K562 (cell line): ENCODE data around the gene C1orf116.

ENCODE experiments used
- CTBP1 ChIP-seq: fragments of 450-650 bp; IDR thresholded peaks from 2 replicates; pipeline ENCODE4 v1.6.1; 2016; ENCODE audit warnings: borderline replicate concordance
- CTCF ChIP-seq, 3 experiments: IDR thresholded peaks in 2 of 3; conservative IDR thresholded peaks in 1 of 3; 2 replicates each; pipeline ENCODE4 v1.5.1; 2011 to 2012; ENCODE audit warnings: low read length in 3 of 3, mild to moderate bottlenecking in 3 of 3, control low read depth in 2 of 3, improper control_type of control experiment in 1 of 3, inconsistent platforms in 1 of 3, low read depth in 1 of 3, mixed read lengths in 1 of 3, moderate library complexity in 1 of 3; ENCODE audit not compliant: insufficient read depth in 2 of 3
- ELK1 ChIP-seq: sonication (generic); formaldehyde crosslinking; IDR thresholded peaks from 2 replicates; pipeline ENCODE4 v1.8.1; 2022; ENCODE audit warnings: missing genetic modification reagents
- EP300 ChIP-seq: IDR thresholded peaks from 2 replicates; pipeline ENCODE4 v1.6.1; 2012; ENCODE audit warnings: low read length, improper control_type of control experiment
- ESRRA ChIP-seq: fragments of 450-650 bp; IDR thresholded peaks from 2 replicates; pipeline ENCODE4 v1.6.1; 2014; ENCODE audit warnings: low read depth, mild to moderate bottlenecking, moderate library complexity, borderline replicate concordance
- FOXA1 ChIP-seq: fragments of 450-650 bp; IDR thresholded peaks from 2 replicates; pipeline ENCODE4 v1.6.1; 2016; ENCODE audit warnings: mild to moderate bottlenecking, borderline replicate concordance
- FOXK1 ChIP-seq: sonication (generic); formaldehyde crosslinking; IDR thresholded peaks from 2 replicates; pipeline ENCODE4 v1.8.0; 2022; ENCODE audit warnings: missing genetic modification reagents, mild to moderate bottlenecking, borderline replicate concordance
- MAX ChIP-seq: sonication (generic); formaldehyde crosslinking; IDR thresholded peaks from 2 replicates; pipeline ENCODE4 v1.9.0; 2022; ENCODE audit warnings: mild to moderate bottlenecking, missing genetic modification reagents
- SIX5 ChIP-seq, 2 experiments: IDR thresholded peaks; 2 replicates each; pipeline ENCODE4 v1.6.1; 2011; ENCODE audit warnings: low read length in 2 of 2, borderline replicate concordance in 1 of 2, low read depth in 1 of 2, mild to moderate bottlenecking in 1 of 2, moderate library complexity in 1 of 2; ENCODE audit not compliant: insufficient read depth in 1 of 2
- SP1 ChIP-seq: sonication (generic); formaldehyde crosslinking; IDR thresholded peaks from 2 replicates; pipeline ENCODE4 v1.8.1; 2022; ENCODE audit warnings: mild to moderate bottlenecking, missing genetic modification reagents
- SUPT5H ChIP-seq: fragments of 450-650 bp; IDR thresholded peaks from 2 replicates; pipeline ENCODE4 v1.6.1; 2016
- TCF15 ChIP-seq: fragments of 250-450 bp; sonication (Bioruptor Pico); IDR thresholded peaks from 2 replicates; pipeline ENCODE4 v1.8.0; 2022; ENCODE audit warnings: moderate library complexity, mild to moderate bottlenecking, inconsistent platforms
- ZNF24 ChIP-seq: fragments of 450-650 bp; IDR thresholded peaks from 2 replicates; pipeline ENCODE4 v1.6.1; 2016

- TF ChIP-seq FOXA1: no peak
- TF ChIP-seq FOXK1 (CRISPR knock-in tag): no peak
- no peak for TF ChIP-seq ELK1
- no peak for TF ChIP-seq TCF15 (CRISPR knock-in tag)
- TF ChIP-seq CTCF (IDR thresholded peaks at IDR 0.05 in 2 of 3, conservative IDR thresholded peaks at IDR 0.05 in 1 of 3; ENCODE audit: insufficient read depth in 2 of 3, low read depth in 1 of 3, low read length in 3 of 3): no peak
- no peak for TF ChIP-seq SUPT5H
- no peak for TF ChIP-seq SP1 (CRISPR knock-in tag)
- TF ChIP-seq MAX: no peak
- TF ChIP-seq ESRRA: no peak
- no peak for TF ChIP-seq EP300
- TF ChIP-seq ZNF24: no peak
- TF ChIP-seq CTBP1: no peak
- TF ChIP-seq SIX5 (IDR thresholded peaks at IDR 0.05; ENCODE audit: borderline replicate concordance in 1 of 2, insufficient read depth in 1 of 2, low read depth in 1 of 2, low read length in 2 of 2): no peak
Measured at GRCh38 chr1:207076181-207076955, 43.8 kb upstream of the C1orf116 start.
